Stimulated activated naive CD8-positive, alpha-beta T cell treated with anti-CD3 and anti-CD28 coated beads, Interleukin-15, amount 100 ng/mL, for 72 hours (primary cell): ENCODE results near the gene NELFB.

Experiments used
- ATAC-seq: fragments of 150-1000 bp; cut with Tn5 transposase; 2 replicates; pipeline ENCODE4 v1.10.0; 2021; ENCODE audit warnings: mild to moderate bottlenecking, moderate library complexity
- DNase-seq, 2 donors: peaks; one replicate each; pipeline ENCODE4 v3.0.0; 2021 to 2022
- H3K27ac Mint-ChIP-seq, 2 donors: one replicate each; pipeline ENCODE4 v1.8.0; 2022; ENCODE audit warnings: mild to moderate bottlenecking in 2 of 2, mixed read lengths in 2 of 2, moderate library complexity in 2 of 2
- H3K27me3 Mint-ChIP-seq: one replicate; pipeline ENCODE4 v1.8.0; 2022; ENCODE audit warnings: mixed read lengths
- H3K4me1 Mint-ChIP-seq: one replicate; pipeline ENCODE4 v1.8.0; 2022; ENCODE audit warnings: mild to moderate bottlenecking, mixed read lengths
- H3K4me3 Mint-ChIP-seq, 2 donors: one replicate each; pipeline ENCODE4 v1.8.0; 2022; ENCODE audit warnings: mild to moderate bottlenecking in 2 of 2, mixed read lengths in 2 of 2, moderate library complexity in 1 of 2
- H3K9me3 Mint-ChIP-seq, 2 donors: one replicate each; pipeline ENCODE4 v1.8.0; 2022; ENCODE audit warnings: mixed read lengths in 2 of 2

NELFB gene

DNA sequence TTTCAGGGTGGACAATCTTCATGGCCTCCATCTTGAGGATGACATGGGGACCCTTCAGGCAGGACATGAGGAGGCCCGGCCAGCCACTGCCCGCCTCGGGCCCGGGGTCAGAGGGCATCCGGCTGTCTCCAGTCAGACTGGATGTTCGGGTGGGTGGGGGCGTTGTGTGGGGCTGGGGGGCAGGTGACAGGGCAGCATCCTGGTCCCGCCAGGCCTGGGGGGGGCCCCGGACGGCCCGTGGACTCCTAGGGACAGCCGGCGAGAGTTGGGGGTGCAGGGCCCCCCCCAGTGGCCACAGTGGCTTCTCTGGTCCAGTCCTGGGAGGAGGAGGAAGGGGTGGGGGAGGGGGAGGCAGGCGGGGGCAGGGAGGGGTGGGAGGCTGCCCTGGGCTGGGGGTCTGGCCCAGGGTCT, 34.0 kb upstream of the NELFB start:
- Mint-ChIP-seq H3K4me1 (peaks cover 22% of the 10 kb centered on the region), H3K9me3 (no peaks in the 10 kb centered on the region), H3K4me3 (peak overlapping the region; percentile 49 to 64), H3K27me3 (no peaks in the 10 kb centered on the region), H3K27ac (no peak overlapping the region)
- ATAC-seq: no peak
- no peak for DNase-seq

DNA sequence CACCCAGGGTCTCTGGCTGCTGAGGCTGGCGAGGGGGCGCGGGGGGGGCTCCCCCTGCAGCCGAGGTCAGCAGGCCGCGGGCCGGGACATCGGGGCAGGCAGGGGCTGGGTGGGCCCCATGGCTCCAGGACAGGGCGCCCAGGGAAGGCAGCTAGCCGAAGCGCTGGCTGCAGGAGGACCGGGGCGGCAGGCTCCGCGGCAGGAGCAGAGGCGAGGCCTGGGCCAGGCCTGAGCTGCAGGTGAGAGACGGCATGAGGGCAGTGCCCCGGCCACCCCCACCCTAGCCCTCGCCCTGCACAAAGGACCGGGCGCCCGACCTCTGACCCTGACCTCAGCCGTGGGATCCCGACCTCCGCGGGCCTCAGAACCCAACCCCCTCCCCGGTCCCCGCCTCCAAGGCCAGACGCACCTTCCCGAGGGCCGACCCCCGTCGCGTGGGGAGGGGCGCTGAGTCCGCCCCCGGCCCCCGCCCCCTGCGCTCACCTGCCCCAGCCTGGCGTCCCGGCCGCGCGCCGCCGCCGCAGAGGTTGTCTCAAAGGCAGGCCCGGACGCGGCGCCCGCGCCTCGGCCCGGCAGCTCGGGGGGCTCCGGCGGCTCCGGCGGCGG, 33.5 kb upstream of the NELFB start:
- DNase-seq (no peak), ATAC-seq (no peak)
- H3K4me3 Mint-ChIP-seq: peak overlapping the region; percentile 9 to 29
- no peaks in the 10 kb centered on the region for H3K27me3 Mint-ChIP-seq
- peaks cover 22% of the 10 kb centered on the region for H3K4me1 Mint-ChIP-seq
- no peaks in the 10 kb centered on the region for H3K9me3 Mint-ChIP-seq
- no peak overlapping the region for H3K27ac Mint-ChIP-seq

DNA sequence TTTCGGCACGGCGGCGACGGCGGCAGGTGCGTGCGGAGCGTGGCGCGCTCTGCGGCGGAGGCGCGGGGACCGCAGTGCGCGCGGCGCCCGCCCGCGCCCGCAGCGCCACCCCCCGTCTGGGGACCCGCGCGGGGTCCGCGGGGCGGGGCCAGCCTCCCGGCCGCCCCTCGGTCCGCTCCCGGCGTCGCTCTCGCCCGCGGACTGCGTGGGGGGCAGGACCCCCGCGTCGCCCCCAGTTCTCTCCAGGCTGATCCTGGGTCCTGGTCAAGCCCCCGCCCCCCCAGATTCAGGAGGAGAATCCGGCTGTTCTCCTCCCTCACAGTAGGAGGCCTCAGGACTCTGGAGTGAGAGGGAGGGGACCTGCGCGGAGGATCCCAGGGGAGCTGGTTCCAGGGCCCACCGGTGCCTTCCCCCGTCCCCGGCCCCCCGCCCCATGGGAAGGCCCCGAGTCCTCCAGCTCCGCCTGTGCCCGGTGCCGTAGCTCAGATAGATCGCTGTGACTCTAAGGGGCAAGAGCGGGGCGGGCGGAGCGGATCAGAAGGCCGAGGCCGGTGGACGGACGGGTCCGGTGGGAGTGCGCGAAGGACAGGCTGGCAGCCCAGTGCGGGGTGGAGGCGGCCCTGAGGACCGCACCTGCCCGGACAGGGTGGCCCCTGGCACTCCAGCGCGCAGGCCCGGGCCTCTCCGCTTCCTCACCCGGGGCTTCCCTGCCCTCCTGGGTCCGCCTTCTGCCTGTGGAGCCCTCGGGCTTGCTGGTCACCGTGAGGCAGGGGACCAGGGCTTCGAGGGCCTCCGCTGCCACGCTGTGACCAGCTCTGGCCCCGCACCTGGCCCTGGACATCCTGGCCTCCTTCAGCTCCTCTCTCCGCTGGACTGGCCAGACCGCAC, 32.7 kb upstream of the NELFB start, which contains the start of gene RNF208:
RNF208 (minus strand) TSS at position 51 of the 888 bp plus-strand sequence. CDS start 1,028 bp downstream, outside the sequence.
- Mint-ChIP-seq H3K27ac (peak within 1 kb of the TSS; percentile 25 to 68), H3K4me3 (peak within 1 kb of the TSS; percentile 95), H3K27me3 (peaks cover 3% of the 10 kb centered on the region), H3K9me3 (no peaks in the 10 kb centered on the region), H3K4me1 (peaks cover 25% of the 10 kb centered on the region)
- peak in 1 of 2 donors; percentile 51 for DNase-seq
- ATAC-seq: peak; percentile 13

DNA sequence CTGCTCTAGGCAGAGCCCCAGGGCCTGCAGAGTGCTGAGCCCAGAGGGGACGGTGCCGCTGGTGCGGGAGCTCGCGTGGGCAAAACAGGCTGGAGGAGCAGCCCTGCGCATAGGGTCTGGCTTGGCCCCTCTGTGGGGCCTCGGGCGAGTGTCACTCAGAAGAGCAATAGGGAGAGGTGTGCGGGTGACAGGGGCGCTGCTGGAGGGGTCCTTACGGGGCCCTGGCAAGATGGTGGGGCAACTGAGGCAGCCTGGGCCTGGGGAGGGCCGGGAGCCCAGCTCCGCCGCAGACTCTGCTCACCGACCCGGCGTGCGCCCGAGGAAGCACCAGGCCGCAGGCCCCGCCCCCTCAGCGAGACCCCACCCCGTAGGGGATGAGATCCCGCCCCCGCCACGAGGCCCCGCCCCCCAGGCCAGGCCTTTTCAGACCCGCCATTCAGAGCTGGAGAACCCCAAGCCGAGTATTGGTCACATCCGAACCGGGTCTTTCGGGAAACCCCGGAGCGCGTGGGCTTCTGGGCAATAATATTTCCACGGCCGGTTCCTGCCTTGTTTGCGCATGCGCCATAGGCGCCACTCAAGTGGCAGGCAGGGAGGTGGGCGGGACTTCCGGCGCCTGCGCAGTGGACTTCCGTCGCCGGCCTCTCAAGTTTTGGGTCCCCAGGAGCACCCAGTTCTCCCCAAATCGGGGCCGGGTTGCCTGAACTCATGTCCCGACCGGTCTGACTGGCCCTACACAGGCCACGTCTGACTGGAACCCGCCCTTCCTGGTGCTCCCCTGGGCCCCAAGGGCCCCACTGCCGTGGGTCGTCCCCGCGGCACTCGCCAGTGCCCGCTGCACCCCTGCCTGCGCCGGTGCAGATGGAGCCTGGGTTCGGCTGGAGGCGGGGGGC, 31.8 kb upstream of the NELFB start:
- Mint-ChIP-seq H3K9me3 (no peaks in the 10 kb centered on the region), H3K4me3 (peak overlapping the region; percentile 95), H3K27ac (peak overlapping the region; percentile 25 to 90), H3K27me3 (peaks cover 8% of the 10 kb centered on the region), H3K4me1 (peaks cover 30% of the 10 kb centered on the region)
- DNase-seq (peak; percentile 98 to 99), ATAC-seq (peak; percentile 83)

DNA sequence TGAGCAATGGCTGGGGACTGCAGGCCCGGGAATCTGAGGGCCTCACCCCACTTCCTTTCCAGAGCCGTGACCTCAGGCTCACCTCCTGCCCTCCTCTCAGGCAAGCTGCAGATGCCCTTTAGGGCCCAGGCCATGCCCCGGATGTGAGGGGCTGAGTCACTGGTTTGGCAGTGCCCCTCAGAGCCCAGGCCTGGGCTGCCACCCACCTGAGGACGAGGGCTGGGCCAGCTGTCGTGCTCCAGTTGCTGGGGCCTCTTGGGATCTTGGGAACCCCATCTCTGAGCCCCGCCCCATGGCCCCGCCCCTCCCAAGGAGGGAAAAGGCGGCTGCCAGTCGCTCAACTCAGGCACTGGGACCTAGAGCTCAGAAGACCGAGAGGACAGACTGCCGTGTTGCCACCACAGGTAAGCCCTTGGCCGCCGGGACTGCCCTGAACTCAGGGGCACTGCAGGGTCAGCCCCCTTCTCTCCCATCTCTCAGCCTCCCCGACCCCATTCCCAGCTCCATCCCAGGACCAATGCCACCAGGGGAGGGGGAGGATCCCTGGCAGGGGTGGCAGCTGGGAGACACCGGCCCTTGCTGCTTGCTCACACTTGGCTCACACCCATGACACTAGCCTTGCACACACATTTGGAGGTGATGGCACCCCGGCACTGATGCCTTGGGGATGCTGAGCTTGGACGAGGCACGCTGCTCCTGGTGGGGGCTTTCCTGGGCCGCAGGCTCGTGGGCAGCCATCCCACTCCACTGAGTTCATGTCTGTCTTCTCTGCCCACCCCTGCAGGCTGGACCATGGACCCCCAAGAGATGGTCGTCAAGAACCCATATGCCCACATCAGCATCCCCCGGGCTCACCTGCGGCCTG, 30.1 kb upstream of the NELFB start, which contains the start of gene CYSRT1:
CYSRT1 (plus strand) TSS at position 345 of the 865 bp plus-strand sequence; CDS start at position 793, 448 bp downstream.
- ATAC-seq: no peak
- Mint-ChIP-seq H3K27me3 (peaks cover 21% of the 10 kb centered on the region), H3K4me1 (peaks cover 30% of the 10 kb centered on the region), H3K9me3 (no peaks in the 10 kb centered on the region), H3K27ac (peak within 1 kb of the TSS; percentile 7 to 90), H3K4me3 (peak within 1 kb of the TSS; percentile 71 to 95)
- DNase-seq: no peak

DNA sequence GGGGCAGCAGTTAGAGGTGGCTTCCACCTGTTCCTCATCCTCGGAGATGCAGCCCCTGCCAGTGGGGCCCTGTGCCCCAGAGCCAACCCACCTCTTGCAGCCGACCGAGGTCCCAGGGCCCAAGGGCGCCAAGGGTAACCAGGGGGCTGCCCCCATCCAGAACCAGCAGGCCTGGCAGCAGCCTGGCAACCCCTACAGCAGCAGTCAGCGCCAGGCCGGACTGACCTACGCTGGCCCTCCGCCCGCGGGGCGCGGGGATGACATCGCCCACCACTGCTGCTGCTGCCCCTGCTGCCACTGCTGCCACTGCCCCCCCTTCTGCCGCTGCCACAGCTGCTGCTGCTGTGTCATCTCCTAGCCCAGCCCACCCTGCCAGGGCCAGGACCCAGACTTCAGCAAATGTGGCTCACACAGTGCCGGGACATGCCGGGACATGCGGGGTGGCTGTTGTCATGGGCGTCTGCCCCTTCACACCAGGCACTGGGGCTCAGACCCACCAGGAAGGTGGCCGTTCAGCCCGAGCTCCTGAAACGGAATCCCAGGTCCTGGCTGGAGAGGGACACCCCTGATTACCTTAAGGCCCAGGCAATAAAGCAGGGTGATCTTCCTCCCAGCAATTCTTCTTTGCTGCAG, 29.3 kb upstream of the NELFB start:
- Mint-ChIP-seq H3K4me1 (peaks cover 30% of the 10 kb centered on the region), H3K9me3 (no peaks in the 10 kb centered on the region), H3K27ac (no peak overlapping the region), H3K27me3 (peaks cover 21% of the 10 kb centered on the region), H3K4me3 (no peak overlapping the region)
- no peak for ATAC-seq
- no peak for DNase-seq

DNA sequence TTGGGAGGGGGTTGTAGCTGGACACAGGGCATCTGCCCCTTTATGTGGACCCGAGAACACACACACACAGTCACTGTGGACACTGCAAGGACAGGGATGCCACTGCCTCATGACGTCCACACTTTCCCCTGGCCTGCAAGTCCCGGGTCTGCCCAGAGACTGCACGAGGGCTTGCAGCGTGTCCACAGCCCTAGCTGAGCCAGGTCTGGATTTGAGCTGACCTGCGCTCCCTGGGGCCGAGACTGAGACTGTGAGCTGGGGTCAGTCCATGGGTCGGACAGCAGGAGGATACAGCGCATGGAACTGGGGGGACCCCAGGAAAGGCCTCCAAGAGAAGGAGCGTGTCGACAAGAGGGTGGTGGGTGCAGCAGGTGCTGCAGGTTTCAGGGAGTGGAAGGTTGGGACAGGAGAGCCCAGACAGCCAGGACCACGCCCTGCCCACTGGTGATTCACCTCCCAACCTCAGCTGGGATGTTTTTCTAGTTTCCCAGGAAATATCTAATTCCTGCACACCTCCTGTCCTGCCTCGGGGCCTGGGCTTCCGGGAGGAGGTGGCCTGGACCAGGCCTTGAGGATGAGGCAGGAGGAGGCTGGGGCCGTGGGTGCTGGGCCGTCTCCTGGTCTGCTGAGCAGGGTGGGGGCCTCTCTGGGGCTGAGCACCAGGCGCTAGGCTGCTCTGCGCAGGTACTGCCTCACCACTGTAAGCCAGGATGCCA, 28.6 kb upstream of the NELFB start:
- Mint-ChIP-seq H3K27ac (no peak overlapping the region), H3K27me3 (peaks cover 28% of the 10 kb centered on the region), H3K9me3 (no peaks in the 10 kb centered on the region), H3K4me1 (peaks cover 30% of the 10 kb centered on the region), H3K4me3 (no peak overlapping the region)
- DNase-seq (no peak), ATAC-seq (no peak)

DNA sequence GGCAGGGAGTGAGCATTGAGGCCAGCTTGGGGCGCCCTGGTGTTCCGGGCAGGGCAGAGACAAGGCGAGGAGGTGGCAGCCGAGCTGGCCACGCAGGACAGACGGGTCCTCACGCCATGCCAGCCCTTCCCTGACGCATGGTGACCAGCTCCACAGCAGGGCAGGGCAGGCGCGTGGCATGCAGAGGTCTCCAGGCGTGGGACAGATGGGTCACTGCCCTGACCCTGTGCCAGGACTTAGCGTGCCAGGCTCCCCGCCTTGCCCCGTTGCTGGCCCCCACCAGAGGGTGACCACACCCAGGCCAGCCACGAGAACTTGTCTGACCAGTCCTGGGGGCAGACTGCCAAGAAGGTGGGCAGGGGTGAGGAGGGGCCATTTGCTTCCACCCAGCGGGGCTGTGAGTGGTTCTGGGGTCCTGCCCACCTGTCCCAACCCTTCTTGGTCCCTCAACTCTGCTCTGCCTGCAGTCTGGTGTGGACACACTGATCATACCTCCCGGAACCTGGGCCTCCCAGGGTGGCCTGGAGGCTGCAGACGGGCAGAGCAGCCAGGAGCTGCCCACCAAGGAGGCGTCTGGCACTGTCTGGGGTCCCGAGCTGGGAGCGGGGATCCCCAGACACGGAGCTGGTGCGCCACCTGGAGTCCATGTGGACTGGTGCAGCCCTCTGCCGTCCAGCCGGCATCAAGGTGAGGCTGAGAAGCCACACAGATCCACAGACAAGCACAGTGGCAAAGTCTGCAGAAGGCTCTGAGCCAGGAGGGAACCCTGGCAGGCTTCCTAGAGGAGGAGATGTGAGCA, 27.9 kb upstream of the NELFB start, which contains the start of gene RNF224:
RNF224 (plus strand) TSS at position 449 of the 799 bp plus-strand sequence. CDS start 834 bp downstream, outside the sequence.
- ATAC-seq: peak; percentile 65
- H3K4me1 Mint-ChIP-seq: peaks cover 30% of the 10 kb centered on the region
- peak; percentile 86 for DNase-seq
- peaks cover 35% of the 10 kb centered on the region for H3K27me3 Mint-ChIP-seq
- H3K27ac Mint-ChIP-seq: peak within 1 kb of the TSS in 1 of 2 donors; percentile 57
- H3K9me3 Mint-ChIP-seq: no peaks in the 10 kb centered on the region
- no peak within 1 kb of the TSS for H3K4me3 Mint-ChIP-seq

DNA sequence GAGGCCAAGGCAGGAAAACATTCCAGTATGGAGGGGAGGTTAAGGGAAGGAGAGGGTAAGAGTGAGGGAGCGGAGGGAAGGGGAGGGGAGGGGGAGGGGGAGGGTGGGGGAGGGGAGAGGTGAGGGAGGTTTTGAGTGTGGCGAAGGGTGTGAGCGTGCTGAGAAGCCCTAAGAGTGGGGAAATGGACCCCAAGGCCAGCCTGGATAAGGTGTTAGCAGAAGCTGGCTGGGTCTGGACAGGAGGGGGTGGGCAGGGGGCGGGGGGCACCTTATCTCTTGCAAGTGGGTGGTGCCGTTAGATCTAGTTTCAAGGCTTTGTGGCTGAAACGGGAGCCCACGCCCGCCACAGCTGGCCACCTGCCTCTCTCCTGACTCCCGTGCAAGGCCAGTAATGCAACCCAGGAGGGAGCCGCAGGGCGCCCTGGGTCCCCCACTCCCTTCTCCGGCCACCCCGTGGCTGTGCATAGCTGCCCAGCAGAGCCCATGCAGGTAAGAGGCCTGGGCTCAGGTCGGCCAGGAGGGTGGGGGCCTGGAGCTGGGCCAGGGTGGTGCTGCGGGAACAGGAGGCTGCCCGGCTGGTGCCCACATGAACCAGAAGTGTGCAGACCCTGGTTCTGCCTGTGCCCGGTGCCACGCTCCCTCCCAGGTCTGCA, 27.1 kb upstream of the NELFB start:
- Mint-ChIP-seq H3K27me3 (peaks cover 38% of the 10 kb centered on the region), H3K4me3 (no peak overlapping the region), H3K27ac (peak overlapping the region in 1 of 2 donors; percentile 57), H3K9me3 (no peaks in the 10 kb centered on the region), H3K4me1 (peaks cover 26% of the 10 kb centered on the region)
- DNase-seq: no peak
- no peak for ATAC-seq

DNA sequence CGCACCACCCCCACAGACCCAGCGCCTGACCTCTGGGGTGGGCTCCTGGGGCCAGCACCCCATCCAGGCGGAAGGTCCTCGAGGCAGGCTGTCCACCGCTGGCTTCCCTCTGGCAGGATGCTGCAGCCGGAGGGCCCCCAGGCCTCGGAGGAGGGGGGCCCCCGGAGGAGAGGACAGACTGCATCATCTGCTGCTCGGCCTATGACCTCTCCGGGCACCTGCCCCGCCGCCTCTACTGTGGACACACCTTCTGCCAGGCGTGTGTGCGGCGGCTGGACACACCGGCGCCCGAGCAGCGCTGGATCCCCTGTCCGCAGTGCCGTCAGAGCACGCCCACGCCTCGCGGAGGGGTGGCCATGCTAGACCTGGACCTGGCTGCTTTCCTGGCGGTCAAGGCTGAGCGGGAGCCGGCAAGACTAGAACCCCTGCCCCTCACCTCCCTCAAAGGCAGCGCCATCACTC, 26.6 kb upstream of the NELFB start:
- DNase-seq (no peak), ATAC-seq (no peak)
- Mint-ChIP-seq H3K27me3 (peaks cover 38% of the 10 kb centered on the region), H3K9me3 (no peaks in the 10 kb centered on the region), H3K27ac (no peak overlapping the region), H3K4me3 (no peak overlapping the region), H3K4me1 (peaks cover 24% of the 10 kb centered on the region)

DNA sequence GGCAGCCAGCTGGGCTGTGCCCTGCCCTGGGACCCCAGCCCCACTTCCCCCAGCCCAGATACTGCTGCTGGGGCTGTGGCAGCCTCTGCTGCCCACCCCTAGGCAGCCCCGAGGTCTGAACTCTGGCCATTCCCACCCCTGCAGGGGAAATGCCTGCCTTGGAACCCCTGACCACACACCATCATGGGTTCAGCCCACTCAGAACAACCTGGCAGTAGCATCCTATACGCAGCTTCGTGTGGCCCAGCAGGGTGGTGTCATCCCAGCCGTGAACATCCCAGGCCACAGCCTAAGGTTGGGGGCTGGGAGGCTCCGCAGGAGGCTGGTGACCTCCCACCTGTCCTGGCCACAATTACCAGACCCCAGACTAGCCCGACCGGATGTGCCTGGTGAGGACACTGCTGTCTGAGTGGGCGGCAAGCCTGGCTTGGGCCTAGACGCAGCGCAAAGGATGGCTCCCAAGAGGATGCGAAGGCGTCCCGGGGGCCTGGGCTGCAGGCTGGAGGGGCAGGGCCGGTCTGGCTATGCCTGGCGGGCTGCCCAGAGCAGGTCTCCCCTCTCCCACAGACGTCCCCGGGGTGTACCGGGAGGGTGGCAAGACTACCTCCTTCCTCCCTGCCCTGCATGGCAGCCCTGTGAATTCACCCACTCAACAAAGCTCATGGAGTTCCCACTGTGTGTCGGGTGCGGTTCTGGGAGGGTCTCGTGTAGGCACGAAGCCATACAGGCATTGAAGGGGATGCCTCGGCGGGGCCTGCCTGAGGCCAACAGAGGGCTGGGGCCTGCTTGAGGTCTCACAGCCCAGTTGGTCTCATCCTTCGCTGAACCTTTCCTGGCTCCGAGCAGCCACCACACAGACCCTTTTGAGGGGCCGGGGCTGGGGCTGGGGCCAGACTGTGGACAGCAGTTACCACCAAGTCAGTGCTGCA, 25.9 kb upstream of the NELFB start:
- Mint-ChIP-seq H3K27ac (no peak overlapping the region), H3K9me3 (no peaks in the 10 kb centered on the region), H3K4me3 (no peak overlapping the region), H3K27me3 (peaks cover 41% of the 10 kb centered on the region), H3K4me1 (peaks cover 19% of the 10 kb centered on the region)
- ATAC-seq (no peak), DNase-seq (no peak)
